ENCODE measurements around the gene SLC30A2. TPM values are rescaled to one million over a fixed set of nuclear protein-coding genes. Genes with fewer than 3 reads are reported as not detected.

The SLC30A2 gene
- total and polyA plus RNA-seq, 2 experiments from 2014 or later = 0.07 TPM; not detected in 1

DNA sequence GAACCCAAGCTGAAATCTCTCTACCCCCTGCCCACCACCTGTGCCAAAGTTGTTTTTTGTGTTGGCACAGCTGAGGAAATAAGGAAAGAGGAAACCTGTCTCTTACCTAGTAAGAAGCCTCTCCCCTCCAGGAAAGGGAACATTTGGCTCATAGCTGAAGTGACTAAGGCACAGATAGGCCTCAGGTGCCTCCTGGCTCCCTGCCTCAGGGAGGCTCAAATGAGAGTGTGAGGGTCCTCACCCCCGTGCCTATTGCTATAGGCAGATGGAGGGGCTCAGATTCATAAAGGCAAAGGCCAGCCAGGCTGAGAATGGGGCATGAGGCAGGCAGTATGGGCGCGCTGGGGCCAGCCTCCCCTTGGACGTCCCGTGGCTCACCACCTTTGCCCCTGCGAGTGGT, 7.4 kb downstream of the SLC30A2 start:
- Mint-ChIP-seq H3K36me3 (ENCODE audit: low read depth) (no peaks in the 10 kb centered on the region), H3K9me3 (no peaks in the 10 kb centered on the region; the same call in 2 of the 3 replicates), H3K4me1 (peaks cover 5% of the 10 kb centered on the region; the same call in 2 of the 3 replicates), H3K27ac (no peak overlapping the region), H3K4me3 (no peak overlapping the region), H3K27me3 (ENCODE audit: insufficient read depth, low read depth, poor library complexity) (peaks cover 39% of the 10 kb centered on the region)
- no peak overlapping the region for H3K4me2 ChIP-seq
- H3K79me2 ChIP-seq (replicated peaks; ENCODE audit: insufficient read depth) = no peaks in the 10 kb centered on the region
- H3K4me3 ChIP-seq = no peak overlapping the region
- TF ChIP-seq, protein P1, sequence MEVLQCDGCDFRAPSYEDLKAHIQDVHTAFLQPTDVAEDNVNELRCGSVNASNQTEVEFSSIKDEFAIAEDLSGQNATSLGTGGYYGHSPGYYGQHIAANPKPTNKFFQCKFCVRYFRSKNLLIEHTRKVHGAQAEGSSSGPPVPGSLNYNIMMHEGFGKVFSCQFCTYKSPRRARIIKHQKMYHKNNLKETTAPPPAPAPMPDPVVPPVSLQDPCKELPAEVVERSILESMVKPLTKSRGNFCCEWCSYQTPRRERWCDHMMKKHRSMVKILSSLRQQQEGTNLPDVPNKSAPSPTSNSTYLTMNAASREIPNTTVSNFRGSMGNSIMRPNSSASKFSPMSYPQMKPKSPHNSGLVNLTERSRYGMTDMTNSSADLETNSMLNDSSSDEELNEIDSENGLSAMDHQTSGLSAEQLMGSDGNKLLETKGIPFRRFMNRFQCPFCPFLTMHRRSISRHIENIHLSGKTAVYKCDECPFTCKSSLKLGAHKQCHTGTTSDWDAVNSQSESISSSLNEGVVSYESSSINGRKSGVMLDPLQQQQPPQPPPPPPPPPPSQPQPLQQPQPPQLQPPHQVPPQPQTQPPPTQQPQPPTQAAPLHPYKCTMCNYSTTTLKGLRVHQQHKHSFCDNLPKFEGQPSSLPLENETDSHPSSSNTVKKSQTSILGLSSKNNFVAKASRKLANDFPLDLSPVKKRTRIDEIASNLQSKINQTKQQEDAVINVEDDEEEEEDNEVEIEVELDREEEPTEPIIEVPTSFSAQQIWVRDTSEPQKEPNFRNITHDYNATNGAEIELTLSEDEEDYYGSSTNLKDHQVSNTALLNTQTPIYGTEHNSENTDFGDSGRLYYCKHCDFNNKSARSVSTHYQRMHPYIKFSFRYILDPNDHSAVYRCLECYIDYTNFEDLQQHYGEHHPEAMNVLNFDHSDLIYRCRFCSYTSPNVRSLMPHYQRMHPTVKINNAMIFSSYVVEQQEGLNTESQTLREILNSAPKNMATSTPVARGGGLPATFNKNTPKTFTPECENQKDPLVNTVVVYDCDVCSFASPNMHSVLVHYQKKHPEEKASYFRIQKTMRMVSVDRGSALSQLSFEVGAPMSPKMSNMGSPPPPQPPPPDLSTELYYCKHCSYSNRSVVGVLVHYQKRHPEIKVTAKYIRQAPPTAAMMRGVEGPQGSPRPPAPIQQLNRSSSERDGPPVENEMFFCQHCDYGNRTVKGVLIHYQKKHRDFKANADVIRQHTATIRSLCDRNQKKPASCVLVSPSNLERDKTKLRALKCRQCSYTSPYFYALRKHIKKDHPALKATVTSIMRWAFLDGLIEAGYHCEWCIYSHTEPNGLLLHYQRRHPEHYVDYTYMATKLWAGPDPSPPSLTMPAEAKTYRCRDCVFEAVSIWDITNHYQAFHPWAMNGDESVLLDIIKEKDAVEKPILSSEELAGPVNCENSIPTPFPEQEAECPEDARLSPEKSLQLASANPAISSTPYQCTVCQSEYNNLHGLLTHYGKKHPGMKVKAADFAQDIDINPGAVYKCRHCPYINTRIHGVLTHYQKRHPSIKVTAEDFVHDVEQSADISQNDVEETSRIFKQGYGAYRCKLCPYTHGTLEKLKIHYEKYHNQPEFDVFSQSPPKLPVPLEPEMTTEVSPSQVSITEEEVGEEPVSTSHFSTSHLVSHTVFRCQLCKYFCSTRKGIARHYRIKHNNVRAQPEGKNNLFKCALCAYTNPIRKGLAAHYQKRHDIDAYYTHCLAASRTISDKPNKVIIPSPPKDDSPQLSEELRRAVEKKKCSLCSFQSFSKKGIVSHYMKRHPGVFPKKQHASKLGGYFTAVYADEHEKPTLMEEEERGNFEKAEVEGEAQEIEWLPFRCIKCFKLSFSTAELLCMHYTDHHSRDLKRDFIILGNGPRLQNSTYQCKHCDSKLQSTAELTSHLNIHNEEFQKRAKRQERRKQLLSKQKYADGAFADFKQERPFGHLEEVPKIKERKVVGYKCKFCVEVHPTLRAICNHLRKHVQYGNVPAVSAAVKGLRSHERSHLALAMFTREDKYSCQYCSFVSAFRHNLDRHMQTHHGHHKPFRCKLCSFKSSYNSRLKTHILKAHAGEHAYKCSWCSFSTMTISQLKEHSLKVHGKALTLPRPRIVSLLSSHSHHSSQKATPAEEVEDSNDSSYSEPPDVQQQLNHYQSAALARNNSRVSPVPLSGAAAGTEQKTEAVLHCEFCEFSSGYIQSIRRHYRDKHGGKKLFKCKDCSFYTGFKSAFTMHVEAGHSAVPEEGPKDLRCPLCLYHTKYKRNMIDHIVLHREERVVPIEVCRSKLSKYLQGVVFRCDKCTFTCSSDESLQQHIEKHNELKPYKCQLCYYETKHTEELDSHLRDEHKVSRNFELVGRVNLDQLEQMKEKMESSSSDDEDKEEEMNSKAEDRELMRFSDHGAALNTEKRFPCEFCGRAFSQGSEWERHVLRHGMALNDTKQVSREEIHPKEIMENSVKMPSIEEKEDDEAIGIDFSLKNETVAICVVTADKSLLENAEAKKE (CRISPR knock-in tag; IDR thresholded peaks at IDR 0.05) = no peak
- TF ChIP-seq STAT1 (IDR thresholded peaks at IDR 0.05; ENCODE audit: unreplicated experiment) = no peak
- no peak for TF ChIP-seq ZNF331 (CRISPR knock-in tag; IDR thresholded peaks at IDR 0.05; ENCODE audit: low read depth)
- no peak for TF ChIP-seq EZH2 (IDR thresholded peaks at IDR 0.05; ENCODE audit: low read depth, unreplicated experiment)
- no peak for TF ChIP-seq CREB1 (CRISPR knock-in tag; IDR thresholded peaks at IDR 0.05; ENCODE audit: low read depth)
- TF ChIP-seq ZNF114 (CRISPR knock-in tag; IDR thresholded peaks at IDR 0.05) = no peak
- TF ChIP-seq, protein P2, sequence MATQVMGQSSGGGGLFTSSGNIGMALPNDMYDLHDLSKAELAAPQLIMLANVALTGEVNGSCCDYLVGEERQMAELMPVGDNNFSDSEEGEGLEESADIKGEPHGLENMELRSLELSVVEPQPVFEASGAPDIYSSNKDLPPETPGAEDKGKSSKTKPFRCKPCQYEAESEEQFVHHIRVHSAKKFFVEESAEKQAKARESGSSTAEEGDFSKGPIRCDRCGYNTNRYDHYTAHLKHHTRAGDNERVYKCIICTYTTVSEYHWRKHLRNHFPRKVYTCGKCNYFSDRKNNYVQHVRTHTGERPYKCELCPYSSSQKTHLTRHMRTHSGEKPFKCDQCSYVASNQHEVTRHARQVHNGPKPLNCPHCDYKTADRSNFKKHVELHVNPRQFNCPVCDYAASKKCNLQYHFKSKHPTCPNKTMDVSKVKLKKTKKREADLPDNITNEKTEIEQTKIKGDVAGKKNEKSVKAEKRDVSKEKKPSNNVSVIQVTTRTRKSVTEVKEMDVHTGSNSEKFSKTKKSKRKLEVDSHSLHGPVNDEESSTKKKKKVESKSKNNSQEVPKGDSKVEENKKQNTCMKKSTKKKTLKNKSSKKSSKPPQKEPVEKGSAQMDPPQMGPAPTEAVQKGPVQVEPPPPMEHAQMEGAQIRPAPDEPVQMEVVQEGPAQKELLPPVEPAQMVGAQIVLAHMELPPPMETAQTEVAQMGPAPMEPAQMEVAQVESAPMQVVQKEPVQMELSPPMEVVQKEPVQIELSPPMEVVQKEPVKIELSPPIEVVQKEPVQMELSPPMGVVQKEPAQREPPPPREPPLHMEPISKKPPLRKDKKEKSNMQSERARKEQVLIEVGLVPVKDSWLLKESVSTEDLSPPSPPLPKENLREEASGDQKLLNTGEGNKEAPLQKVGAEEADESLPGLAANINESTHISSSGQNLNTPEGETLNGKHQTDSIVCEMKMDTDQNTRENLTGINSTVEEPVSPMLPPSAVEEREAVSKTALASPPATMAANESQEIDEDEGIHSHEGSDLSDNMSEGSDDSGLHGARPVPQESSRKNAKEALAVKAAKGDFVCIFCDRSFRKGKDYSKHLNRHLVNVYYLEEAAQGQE (IDR thresholded peaks at IDR 0.05; ENCODE audit: unreplicated experiment) = no peak
- TF ChIP-seq EZH2phosphoT487 (IDR thresholded peaks at IDR 0.05; ENCODE audit: unreplicated experiment) = no peak
- TF ChIP-seq NANOG (IDR thresholded peaks at IDR 0.05; ENCODE audit: borderline replicate concordance) = no peak
- TF ChIP-seq ETS1 (IDR thresholded peaks at IDR 0.05) = no peak
- DNase-seq (ENCODE audit: low spot score) (no peak), ATAC-seq (no peak)
- H3K27me3 ChIP-seq (ENCODE audit: insufficient read depth) = peaks cover 42% of the 10 kb centered on the region
- H3K27ac ChIP-seq (ENCODE audit: low read depth) = no peak overlapping the region
- H4K20me1 ChIP-seq (replicated peaks; ENCODE audit: insufficient read depth) = no peaks in the 10 kb centered on the region
- peaks cover 6% of the 10 kb centered on the region; the same call in 1 of the 2 replicates for H3K4me1 ChIP-seq (ENCODE audit: insufficient read depth)
- no peak overlapping the region for H2AFZ ChIP-seq
- no peaks in the 10 kb centered on the region for H3F3A ChIP-seq (replicated peaks; ENCODE audit: low read depth)
- H3K36me3 ChIP-seq (ENCODE audit: insufficient read depth) = no peaks in the 10 kb centered on the region
- H3K9me2 ChIP-seq (ENCODE audit: insufficient read depth) = no peaks in the 10 kb centered on the region
